Kidney (tissue), 14 donors: ENCODE measurements around the gene MYBBP1A. TPM values are rescaled to one million over a fixed set of nuclear protein-coding genes. Genes with fewer than 3 reads are reported as not detected.

Source experiments
- DNase-seq, 5 donors: peaks; one replicate each; pipeline ENCODE4 v3.0.0-alpha.2; 2013 to 2020
- FAIRE-seq: peaks from 2 replicates; lab custom pipeline; 2012; peaks lifted over from hg19 to GRCh38; lab: Jason Lieb, UNC
- H3K27ac ChIP-seq, 2 donors: one replicate each; pipeline ENCODE4 v1.7.0; 2013; ENCODE audit warnings: low read depth in 2 of 2, low read length in 2 of 2, inconsistent platforms in 1 of 2
- H3K27me3 ChIP-seq: one replicate; pipeline ENCODE4 v1.7.1; 2013; ENCODE audit warnings: low read length, inconsistent platforms; ENCODE audit not compliant: control insufficient read depth, insufficient read depth
- H3K36me3 ChIP-seq, 3 donors: one replicate each; pipeline versions ENCODE4 v1.7.0 to v1.7.1; 2013; ENCODE audit warnings: low read length in 3 of 3, control low read depth in 1 of 3, inconsistent platforms in 1 of 3; ENCODE audit not compliant: insufficient read depth in 3 of 3, control insufficient read depth in 2 of 3
- H3K4me1 ChIP-seq, 3 donors: one replicate each; pipeline versions ENCODE4 v1.7.0 to v1.7.1; 2013; ENCODE audit warnings: low read length in 3 of 3, inconsistent platforms in 1 of 3, low read depth in 1 of 3; ENCODE audit not compliant: control insufficient read depth in 2 of 3, insufficient read depth in 2 of 3
- H3K4me3 ChIP-seq, 3 donors: one replicate each; pipeline versions ENCODE4 v1.7.0 to v1.8.1; 2013; ENCODE audit warnings: low read length in 3 of 3, control low read depth in 1 of 3, inconsistent platforms in 1 of 3
- H3K9ac ChIP-seq, 3 donors: one replicate each; pipeline versions ENCODE4 v1.7.0 to v1.7.1; 2013; ENCODE audit warnings: low read length in 3 of 3, control low read depth in 1 of 3, inconsistent platforms in 1 of 3
- H3K9me3 ChIP-seq, 3 donors: one replicate each; pipeline versions ENCODE4 v1.7.0 to v1.7.1; 2013; ENCODE audit warnings: low read length in 3 of 3, control low read depth in 1 of 3, inconsistent platforms in 1 of 3; ENCODE audit not compliant: control insufficient read depth in 2 of 3, insufficient read depth in 1 of 3
- CTCF ChIP-seq: IDR thresholded peaks from 3 replicates; pipeline ENCODE4 v1.5.1; 2012; ENCODE audit warnings: mild to moderate bottlenecking, moderate library complexity, borderline replicate concordance; ENCODE audit not compliant: insufficient read depth; ENCODE audit errors: extremely low read depth
- intact Hi-C: fragments of 100-400 bp; cut with DNase I; formaldehyde crosslinking; loops from one replicate; pipeline ENCODE4 v1.11.1; 2022
- polyA plus RNA-seq: library from polyadenylated mRNA; stranded (reverse); fragments of 350-450 nt; fragmentation: Illumina TruSeq; extraction: RNeasy Lipid Tissue Mini Kit (QIAGEN cat#74804); gene quantifications from one replicate; pipeline ENCODE4 v1.2.3, GENCODE V29; 2014; ENCODE audit warnings: low read depth, low replicate concordance; ENCODE audit not compliant: insufficient read depth
- total RNA-seq: library from RNA; stranded (reverse); fragmentation: NEBNext Ultra II Directional; extraction: Animal tissue kit (Norgen Biotek cat#: 25700); gene quantifications from one replicate; pipeline ENCODE4 v1.2.1, GENCODE V29; 2021
- donor health status: control.
- donor health status: control.
- donor health status: control.
- donor health status: control.
- donor health status: control.
- donor health status: DM: yes; HTN: yes; CAD: no.
- donor health status: Normal renal cell carcinoma (clear cell type).

The MYBBP1A gene
- total and polyA plus RNA-seq, 2 donors from 2014 or later: 11.9 to 51.6 TPM

GRCh38 chr17:4565209-4566141, 10.3 kb upstream of the MYBBP1A start:
- Histone ChIP-seq H3K9me3 (no peaks in the 10 kb centered on the region), H3K27me3 (no peaks in the 10 kb centered on the region), H3K9ac (no peak overlapping the region), H3K36me3 (no peaks in the 10 kb centered on the region), H3K4me3 (no peak overlapping the region), H3K4me1 (peaks cover 0 to 16% (median 5%) of the 10 kb centered on the region in 3 donors), H3K27ac (no peak overlapping the region)
- peak; percentile 72 to 93 (median 73) for DNase-seq
- TF ChIP-seq CTCF: peak; percentile 86
- peak; percentile 38 for FAIRE-seq
- intact Hi-C loops: loop anchor here (10.0 kb wide), 1 partner anchor 59 kb away; no protein-coding TSS in a partner anchor

GRCh38 chr17:4562015-4562969, 7.1 kb upstream of the MYBBP1A start:
- intact Hi-C loops: loop anchor here (10.0 kb wide), 1 partner anchor 63 kb away; no protein-coding TSS in a partner anchor
- Histone ChIP-seq H3K9me3 (no peaks in the 10 kb centered on the region), H3K27me3 (no peaks in the 10 kb centered on the region), H3K36me3 (no peaks in the 10 kb centered on the region), H3K4me1 (peaks cover 0 to 21% (median 17%) of the 10 kb centered on the region in 3 donors), H3K27ac (peak overlapping the region; percentile 5 to 32), H3K4me3 (peak overlapping the region in 1 of 3 donors; percentile 16), H3K9ac (no peak overlapping the region)
- DNase-seq (peak in 1 of 5 donors; percentile 35), FAIRE-seq (no peak)
- TF ChIP-seq CTCF: peak; percentile 3

- no peaks in the 10 kb centered on the region for H3K36me3 ChIP-seq
- intact Hi-C loops: loop anchor here (10.0 kb wide), 1 partner anchor 64 kb away; no protein-coding TSS in a partner anchor
- H3K4me1 ChIP-seq: peaks cover 4 to 25% (median 21%) of the 10 kb centered on the region in 3 donors
- peak in 2 of 5 donors; percentile 41 to 53 for DNase-seq
- peak overlapping the region in 1 of 3 donors; percentile 82 for H3K9ac ChIP-seq
- H3K4me3 ChIP-seq: peak overlapping the region in 1 of 3 donors; percentile 58
- no peak for FAIRE-seq
- H3K9me3 ChIP-seq: no peaks in the 10 kb centered on the region
- TF ChIP-seq CTCF: peak; percentile 18
- H3K27me3 ChIP-seq: no peaks in the 10 kb centered on the region
- peak overlapping the region; percentile 78 to 86 for H3K27ac ChIP-seq
These were observed 5.7 kb upstream of the MYBBP1A start for GRCh38 chr17:4560837-4561256.
